ENCODE measurements around the gene SCN1B. TPM values are rescaled to one million over a fixed set of nuclear protein-coding genes. Genes with fewer than 3 reads are reported as not detected.
"Not testable (repeated sequence)": the region's sequence is repeated elsewhere in the genome, so short reads cannot be mapped to it uniquely, and the experiment has no call there.

SCN1B gene
- polyA plus RNA-seq, 4 donors, result 0.84 to 10.1 (median 2.4) TPM; not detected in 1

DNA sequence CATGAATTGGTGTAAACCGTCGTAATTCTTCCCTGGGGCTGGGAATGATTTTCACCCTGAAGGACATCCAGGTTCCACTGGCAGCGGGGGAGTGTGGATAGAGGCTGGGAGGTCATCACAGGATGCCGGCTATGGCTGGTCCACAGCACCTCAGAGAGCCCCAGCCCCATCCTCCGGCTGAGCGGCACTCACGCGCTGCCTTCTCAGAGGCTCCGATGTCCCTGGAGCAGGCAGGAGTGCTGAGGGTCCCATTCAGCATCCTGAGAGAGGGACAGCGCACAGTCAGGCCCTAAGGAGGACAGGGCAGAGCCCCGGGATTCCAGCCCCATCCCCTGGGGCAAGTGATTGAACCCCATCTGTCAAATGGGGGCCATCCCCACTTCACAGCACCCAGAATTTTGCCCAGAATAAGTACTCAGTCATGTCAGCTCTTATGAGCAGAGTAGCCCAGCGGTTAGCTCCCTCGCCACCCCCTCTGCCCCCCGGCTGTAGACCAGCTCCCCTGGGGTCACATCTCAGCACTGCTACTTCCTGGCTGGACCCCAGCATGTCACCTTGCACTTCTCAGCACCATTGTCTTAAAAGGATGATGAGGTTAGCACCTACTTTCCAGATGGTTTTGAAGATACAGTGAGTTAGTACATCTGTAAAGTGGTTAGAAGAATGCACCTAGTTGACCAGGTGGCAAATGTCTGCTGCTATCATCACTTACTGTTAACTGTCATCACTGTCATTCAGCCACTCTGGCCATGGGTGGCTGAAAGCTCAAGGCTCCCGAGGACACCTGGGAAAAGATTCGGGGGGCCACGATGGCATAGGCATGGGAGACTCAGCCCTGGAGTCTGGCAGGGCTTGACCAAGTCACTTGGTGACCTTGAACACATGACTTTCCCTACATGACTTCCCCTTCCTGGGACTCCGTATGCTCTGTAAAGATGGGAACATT lies 18.3 kb upstream of the SCN1B start:
- Histone ChIP-seq H3K27ac (ENCODE audit: low read depth in 1 of 3, low read length in 2 of 3) (peak overlapping the region in 1 of 3 donors; percentile 38), H3K4me3 (ENCODE audit: low read depth in 1 of 3, low read length in 3 of 3) (no peak overlapping the region), H3K27me3 (ENCODE audit: control insufficient read depth in 3 of 3, insufficient read depth in 3 of 3, low read length in 3 of 3) (no peaks in the 10 kb centered on the region), H3K36me3 (ENCODE audit: control insufficient read depth in 3 of 3, insufficient read depth in 2 of 3, low read depth in 1 of 3, low read length in 3 of 3) (peaks cover 0 to 84% (median 3%) of the 10 kb centered on the region in 3 donors), H3K4me1 (ENCODE audit: control insufficient read depth in 3 of 3, insufficient read depth in 2 of 3, low read depth in 1 of 3, low read length in 2 of 3) (peaks cover 0 to 5% (median 3%) of the 10 kb centered on the region in 3 donors), H3K9me3 (ENCODE audit: control insufficient read depth in 2 of 2, insufficient read depth in 1 of 2, low read depth in 1 of 2, low read length in 1 of 2) (no peaks in the 10 kb centered on the region)
- 79 to 90% (median 87%) methylated on average over 18 of the region's 18 CpGs for WGBS, 3 donors
- FAIRE-seq (no peak), DNase-seq (no peak)

DNA sequence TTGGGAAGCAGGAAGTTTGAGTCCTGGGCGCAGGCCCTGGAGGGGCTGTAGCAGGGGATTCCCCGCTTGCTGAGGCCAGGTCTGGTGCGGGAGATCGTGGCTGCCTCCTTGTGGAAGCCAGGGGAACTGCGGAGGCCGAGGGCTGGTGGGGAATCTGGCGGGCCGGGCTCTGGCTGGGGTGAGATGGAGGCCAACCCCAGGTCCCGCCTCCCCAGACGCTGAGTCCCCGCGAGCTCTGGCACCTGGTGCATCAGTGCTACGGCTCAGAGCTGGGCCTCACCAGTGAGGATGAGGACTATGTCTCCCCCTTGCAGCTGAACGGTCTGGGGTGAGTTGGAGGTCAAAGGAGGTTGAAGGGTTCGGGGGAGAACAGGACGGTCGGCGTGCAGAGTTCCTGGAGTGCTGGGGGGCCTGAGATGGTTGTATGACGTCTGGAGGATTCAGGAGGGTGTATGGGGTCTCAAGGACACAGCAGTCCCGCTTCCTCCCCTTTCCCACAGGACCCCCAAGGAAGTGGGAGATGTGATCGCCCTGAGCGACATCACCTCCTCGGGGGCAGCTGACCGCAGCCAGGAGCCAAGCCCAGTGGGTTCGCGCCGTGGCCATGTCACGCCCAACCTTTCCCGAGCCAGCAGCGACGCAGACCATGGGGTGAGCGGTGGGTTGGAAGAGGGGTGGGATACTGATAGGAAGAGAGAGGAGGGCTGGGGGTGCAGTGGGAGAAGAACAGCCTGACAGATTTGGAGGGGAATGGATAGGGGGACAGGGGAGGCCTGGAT lies 17.0 kb upstream of the SCN1B start:
- Histone ChIP-seq H3K27me3 (ENCODE audit: control insufficient read depth in 3 of 3, insufficient read depth in 3 of 3, low read length in 3 of 3) (no peaks in the 10 kb centered on the region), H3K4me3 (ENCODE audit: low read depth in 1 of 3, low read length in 3 of 3) (no peak overlapping the region), H3K36me3 (ENCODE audit: control insufficient read depth in 3 of 3, insufficient read depth in 2 of 3, low read depth in 1 of 3, low read length in 3 of 3) (peaks cover 0 to 94% (median 6%) of the 10 kb centered on the region in 3 donors), H3K27ac (ENCODE audit: low read depth in 1 of 3, low read length in 2 of 3) (peak overlapping the region in 1 of 3 donors; percentile 40), H3K4me1 (ENCODE audit: control insufficient read depth in 3 of 3, insufficient read depth in 2 of 3, low read depth in 1 of 3, low read length in 2 of 3) (peaks cover 0 to 5% (median 0%) of the 10 kb centered on the region in 3 donors), H3K9me3 (ENCODE audit: control insufficient read depth in 2 of 2, insufficient read depth in 1 of 2, low read depth in 1 of 2, low read length in 1 of 2) (no peaks in the 10 kb centered on the region)
- FAIRE-seq, result no peak
- DNase-seq, result peak; percentile 52 to 80
- WGBS, 3 donors, result 51 to 57% (median 55%) methylated on average over 30 to 32 of the region's 32 CpGs

DNA sequence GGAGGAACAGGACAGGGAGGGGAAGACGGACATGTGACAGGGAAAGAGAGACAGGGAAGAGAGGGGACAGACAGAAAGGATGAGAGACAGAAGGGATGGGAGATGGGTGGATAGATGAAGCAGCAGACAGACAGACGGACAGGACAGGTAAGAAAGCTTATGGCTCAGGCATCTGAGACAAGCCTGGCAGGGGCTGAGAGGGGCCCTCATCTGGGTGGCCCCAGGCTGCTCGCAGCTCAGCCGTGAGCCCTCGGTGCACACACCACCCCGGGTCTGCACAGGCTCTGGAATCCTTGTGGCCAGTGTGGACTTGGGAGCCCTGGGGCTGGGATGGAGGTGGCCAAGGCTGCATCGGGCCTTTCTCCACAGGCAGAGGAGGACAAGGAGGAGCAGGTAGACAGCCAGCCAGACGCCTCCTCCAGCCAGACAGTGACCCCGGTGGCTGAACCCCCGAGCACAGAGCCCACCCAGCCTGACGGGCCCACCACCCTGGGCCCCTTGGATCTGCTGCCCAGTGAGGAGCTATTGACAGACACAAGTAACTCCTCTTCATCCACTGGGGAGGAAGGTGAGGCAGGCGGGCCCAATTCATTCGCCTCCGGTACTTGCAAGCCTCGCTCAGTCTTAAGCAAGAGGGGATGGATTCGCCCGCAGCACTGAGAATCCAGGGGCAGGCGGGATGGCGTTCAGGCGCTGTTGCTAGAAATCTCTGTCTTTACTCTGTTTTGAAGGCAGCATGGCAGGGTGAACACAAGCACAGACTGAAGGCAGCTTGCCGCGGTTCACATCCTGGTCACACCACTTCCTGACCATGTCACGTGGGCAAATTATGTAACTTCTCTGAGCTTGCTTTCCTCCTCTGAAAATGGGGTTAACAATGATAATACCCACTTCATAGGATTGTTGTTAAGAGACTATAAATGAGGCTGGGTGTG lies 16.2 kb upstream of the SCN1B start:
- peak in 1 of 2 donors; percentile 57 for DNase-seq
- H3K36me3 ChIP-seq (ENCODE audit: control insufficient read depth in 3 of 3, insufficient read depth in 2 of 3, low read depth in 1 of 3, low read length in 3 of 3), result peaks cover 2 to 96% (median 6%) of the 10 kb centered on the region in 3 donors
- FAIRE-seq, result no peak

DNA sequence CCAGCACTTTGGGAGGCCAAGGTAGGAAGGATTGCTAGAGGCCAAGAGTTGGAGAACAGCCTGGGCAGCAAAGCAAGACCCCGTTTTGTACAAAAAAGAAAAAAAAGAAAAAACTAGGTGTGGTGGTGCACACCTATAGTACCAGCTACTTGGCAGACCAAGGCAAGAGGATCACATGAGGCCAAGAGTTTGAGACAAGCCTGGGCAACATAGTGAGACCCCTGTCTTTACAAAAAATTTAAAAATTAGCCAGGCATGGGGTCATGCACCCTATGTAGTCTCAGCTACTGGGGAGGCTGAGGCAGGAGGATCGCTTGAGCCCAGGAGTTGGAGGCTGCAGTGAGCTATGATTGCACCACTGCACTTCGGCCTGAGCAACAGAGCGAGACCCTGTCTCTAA lies 15.5 kb upstream of the SCN1B start:
- 85 to 92% (median 89%) methylated on average over 4 of the region's 4 CpGs for WGBS, 3 donors
- not testable (repeated sequence) for H3K9me3 ChIP-seq (ENCODE audit: control insufficient read depth in 2 of 2, insufficient read depth in 1 of 2, low read depth in 1 of 2, low read length in 1 of 2); DNase-seq; H3K27me3 ChIP-seq (ENCODE audit: control insufficient read depth in 3 of 3, insufficient read depth in 3 of 3, low read length in 3 of 3); FAIRE-seq; H3K4me3 ChIP-seq (ENCODE audit: low read depth in 1 of 3, low read length in 3 of 3); H3K27ac ChIP-seq (ENCODE audit: low read depth in 1 of 3, low read length in 2 of 3); H3K4me1 ChIP-seq (ENCODE audit: control insufficient read depth in 3 of 3, insufficient read depth in 2 of 3, low read depth in 1 of 3, low read length in 2 of 3)
- H3K36me3 ChIP-seq (ENCODE audit: control insufficient read depth in 3 of 3, insufficient read depth in 2 of 3, low read depth in 1 of 3, low read length in 3 of 3), result peaks cover 2 to 96% (median 12%) of the 10 kb centered on the region in 3 donors

More for the DNA sequence above, 16.2 kb upstream of the SCN1B start:
- WGBS, 3 donors, result 81 to 88% (median 85%) methylated on average over 19 to 23 of the region's 23 CpGs
- Histone ChIP-seq H3K4me3 (ENCODE audit: low read depth in 1 of 3, low read length in 3 of 3) (no peak overlapping the region), H3K27me3 (ENCODE audit: control insufficient read depth in 3 of 3, insufficient read depth in 3 of 3, low read length in 3 of 3) (no peaks in the 10 kb centered on the region), H3K27ac (ENCODE audit: low read depth in 1 of 3, low read length in 2 of 3) (peak overlapping the region in 1 of 3 donors; percentile 41), H3K9me3 (ENCODE audit: control insufficient read depth in 2 of 2, insufficient read depth in 1 of 2, low read depth in 1 of 2, low read length in 1 of 2) (no peaks in the 10 kb centered on the region), H3K4me1 (ENCODE audit: control insufficient read depth in 3 of 3, insufficient read depth in 2 of 3, low read depth in 1 of 3, low read length in 2 of 3) (peaks cover 0 to 5% (median 0%) of the 10 kb centered on the region in 3 donors)

DNA sequence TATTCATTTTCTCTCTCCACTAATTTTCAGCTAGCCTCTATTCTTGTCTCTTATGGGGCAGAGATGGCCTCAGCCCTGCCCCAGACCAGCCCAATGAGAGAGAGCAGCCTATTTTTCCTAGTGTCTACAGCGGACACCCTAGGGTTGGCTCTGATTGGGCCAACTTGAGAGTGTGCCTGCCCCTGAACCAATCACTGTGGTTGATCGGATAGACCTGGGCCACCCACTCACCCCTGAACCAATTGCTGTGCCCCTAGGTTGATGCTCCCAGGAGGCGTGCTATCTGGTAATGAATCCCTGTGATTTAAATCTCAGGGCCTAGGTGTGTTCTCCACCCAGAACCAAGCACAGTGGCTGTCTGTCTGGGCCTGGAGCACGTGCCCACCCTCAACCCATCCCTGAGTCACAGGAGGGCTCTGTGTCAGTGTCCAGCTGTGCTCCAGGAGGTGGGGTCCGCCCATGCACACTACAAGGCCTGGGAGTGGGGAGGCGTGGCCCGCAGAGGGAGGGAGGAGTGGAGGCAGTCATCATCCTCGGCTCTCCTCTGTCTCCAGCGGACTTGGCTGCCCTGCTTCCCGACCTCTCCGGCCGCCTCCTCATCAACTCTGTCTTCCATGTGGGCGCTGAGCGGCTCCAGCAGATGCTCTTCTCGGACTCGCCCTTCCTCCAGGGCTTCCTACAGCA lies 14.9 kb upstream of the SCN1B start:
- Histone ChIP-seq H3K27ac (ENCODE audit: low read depth in 1 of 3, low read length in 2 of 3) (no peak overlapping the region), H3K4me1 (ENCODE audit: control insufficient read depth in 3 of 3, insufficient read depth in 2 of 3, low read depth in 1 of 3, low read length in 2 of 3) (peaks cover 0 to 5% (median 0%) of the 10 kb centered on the region in 3 donors), H3K36me3 (ENCODE audit: control insufficient read depth in 3 of 3, insufficient read depth in 2 of 3, low read depth in 1 of 3, low read length in 3 of 3) (peaks cover 2 to 96% (median 14%) of the 10 kb centered on the region in 3 donors), H3K4me3 (ENCODE audit: low read depth in 1 of 3, low read length in 3 of 3) (no peak overlapping the region), H3K9me3 (ENCODE audit: control insufficient read depth in 2 of 2, insufficient read depth in 1 of 2, low read depth in 1 of 2, low read length in 1 of 2) (no peaks in the 10 kb centered on the region), H3K27me3 (ENCODE audit: control insufficient read depth in 3 of 3, insufficient read depth in 3 of 3, low read length in 3 of 3) (no peaks in the 10 kb centered on the region)
- FAIRE-seq (no peak), DNase-seq (no peak)
- WGBS, 3 donors, result 84 to 91% (median 88%) methylated on average over 15 to 16 of the region's 16 CpGs

DNA sequence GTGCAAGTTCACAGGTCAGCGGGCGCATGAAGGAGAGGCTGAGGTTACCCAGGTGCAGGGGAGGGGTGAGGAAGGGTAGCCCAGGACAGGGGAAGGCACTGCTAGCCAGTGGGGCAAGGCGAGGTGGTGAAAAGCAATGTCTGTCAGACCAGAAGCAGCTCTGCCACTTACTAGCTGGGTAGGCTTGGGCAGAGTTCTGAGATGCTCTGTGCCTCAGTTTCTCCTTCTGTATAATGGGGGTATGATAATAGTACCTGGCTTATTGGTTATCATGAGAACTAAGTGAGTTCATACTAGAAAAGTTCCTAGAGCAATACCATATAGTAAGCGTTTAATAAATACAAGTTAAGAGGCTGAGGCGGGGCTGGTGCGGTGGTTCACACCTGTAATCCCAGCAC lies 14.3 kb upstream of the SCN1B start:
- Histone ChIP-seq H3K36me3 (ENCODE audit: control insufficient read depth in 3 of 3, insufficient read depth in 2 of 3, low read depth in 1 of 3, low read length in 3 of 3) (peaks cover 2 to 96% (median 14%) of the 10 kb centered on the region in 3 donors), H3K4me1 (ENCODE audit: control insufficient read depth in 3 of 3, insufficient read depth in 2 of 3, low read depth in 1 of 3, low read length in 2 of 3) (peaks cover 0 to 5% (median 0%) of the 10 kb centered on the region in 3 donors), H3K9me3 (ENCODE audit: control insufficient read depth in 2 of 2, insufficient read depth in 1 of 2, low read depth in 1 of 2, low read length in 1 of 2) (no peaks in the 10 kb centered on the region), H3K4me3 (ENCODE audit: low read depth in 1 of 3, low read length in 3 of 3) (no peak overlapping the region), H3K27ac (ENCODE audit: low read depth in 1 of 3, low read length in 2 of 3) (no peak overlapping the region), H3K27me3 (ENCODE audit: control insufficient read depth in 3 of 3, insufficient read depth in 3 of 3, low read length in 3 of 3) (no peaks in the 10 kb centered on the region)
- WGBS, 3 donors, result 94 to 97% (median 96%) methylated on average over 6 of the region's 6 CpGs
- no peak for FAIRE-seq
- DNase-seq, result no peak

DNA sequence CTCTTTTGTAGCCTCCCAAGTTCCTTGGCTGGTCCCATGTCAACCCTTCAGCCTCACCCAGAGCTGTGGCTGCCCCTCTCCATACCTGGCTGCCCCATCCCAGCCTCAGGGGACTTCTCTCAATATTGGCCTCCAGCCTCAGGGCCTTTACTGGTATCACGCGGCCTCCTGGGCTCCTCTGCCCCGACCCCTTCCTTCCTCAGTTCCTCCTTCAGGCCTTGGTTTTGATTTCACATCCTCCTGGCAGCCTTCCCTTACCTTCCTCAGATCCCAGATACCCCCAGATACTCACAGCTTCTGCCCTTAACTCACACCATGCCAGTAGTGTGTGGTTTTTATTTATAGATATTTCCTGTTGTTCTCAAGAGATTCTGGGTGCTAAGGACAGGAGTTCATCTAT lies 12.8 kb upstream of the SCN1B start:
- WGBS, 3 donors, result 78 to 92% (median 90%) methylated on average over 3 of the region's 3 CpGs
- Histone ChIP-seq H3K36me3 (ENCODE audit: control insufficient read depth in 3 of 3, insufficient read depth in 2 of 3, low read depth in 1 of 3, low read length in 3 of 3) (peaks cover 7 to 96% (median 17%) of the 10 kb centered on the region in 3 donors), H3K27me3 (ENCODE audit: control insufficient read depth in 3 of 3, insufficient read depth in 3 of 3, low read length in 3 of 3) (no peaks in the 10 kb centered on the region), H3K9me3 (ENCODE audit: control insufficient read depth in 2 of 2, insufficient read depth in 1 of 2, low read depth in 1 of 2, low read length in 1 of 2) (no peaks in the 10 kb centered on the region), H3K27ac (ENCODE audit: low read depth in 1 of 3, low read length in 2 of 3) (no peak overlapping the region), H3K4me1 (ENCODE audit: control insufficient read depth in 3 of 3, insufficient read depth in 2 of 3, low read depth in 1 of 3, low read length in 2 of 3) (peaks cover 0 to 5% (median 0%) of the 10 kb centered on the region in 3 donors), H3K4me3 (ENCODE audit: low read depth in 1 of 3, low read length in 3 of 3) (no peak overlapping the region)
- no peak for DNase-seq
- no peak for FAIRE-seq
